ENCODE data around the gene SH3RF1. TPM values are rescaled to one million over a fixed set of nuclear protein-coding genes. Genes with fewer than 3 reads are reported as not detected.
A peak's percentile ranks its signal among the peaks of the same experiment; 100 is the strongest.
"Not testable (repeated sequence)": the region's sequence is repeated elsewhere in the genome, so short reads cannot be mapped to it uniquely, and the experiment has no call there.

SH3RF1 gene
- total RNA-seq (2014; rRNA removed; shearing (Covaris generic); ENCODE audit: low replicate concordance): 1.3 and 4.2 TPM in 2 replicates

DNA sequence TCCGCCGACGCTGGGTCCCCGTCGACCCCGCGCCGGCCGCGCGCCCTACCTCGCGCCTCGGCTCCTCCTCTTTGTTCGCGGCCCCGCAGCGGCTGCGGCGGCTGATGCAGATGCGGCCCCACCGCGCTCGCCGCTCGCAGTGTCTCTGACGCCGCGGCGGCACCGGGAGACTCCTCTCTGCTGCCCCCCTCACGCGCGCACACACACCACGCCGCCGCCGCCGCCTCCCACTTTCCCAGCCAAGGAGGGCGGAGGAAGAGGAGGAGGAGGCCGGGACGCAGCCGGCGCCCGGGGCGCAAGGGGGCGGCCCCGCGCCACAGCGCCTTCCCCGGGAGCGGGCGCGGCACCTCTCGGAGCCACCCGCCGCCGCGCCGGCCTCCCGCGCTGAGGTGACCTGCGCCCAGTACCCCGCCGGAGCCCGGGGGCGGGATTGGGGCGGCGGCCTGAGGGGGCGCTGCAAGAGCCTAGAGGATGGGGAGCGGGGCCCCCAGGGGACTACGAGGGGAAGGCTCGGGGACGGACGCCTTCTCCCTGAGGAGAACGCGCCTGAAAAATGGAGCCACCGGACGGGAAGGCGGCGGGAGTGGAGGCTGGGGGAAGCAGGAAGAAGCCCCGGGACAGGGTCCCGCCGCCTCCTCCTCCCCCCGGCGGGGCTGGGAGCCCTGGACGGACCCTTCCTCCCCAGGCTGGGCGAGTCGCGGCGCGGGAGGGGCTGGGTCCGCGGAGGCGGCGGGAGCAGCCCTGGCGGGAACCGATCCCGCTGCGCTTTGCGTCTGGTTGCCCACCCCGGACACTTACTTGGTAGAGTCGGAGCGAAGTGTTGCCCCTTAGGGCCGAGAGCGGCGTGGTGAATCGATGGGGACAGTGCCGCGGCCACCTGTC lies at the start of gene SH3RF1:
Gene SH3RF1 (minus strand): TSS at position 147 of the 882 bp plus-strand sequence. CDS start 1,744 bp downstream, outside the sequence.
- H3K4me3 ChIP-seq: peak within 1 kb of the TSS; percentile 80
- DNase-seq: peak; percentile 88
- no peaks in the 10 kb centered on the region for H3K9me3 ChIP-seq
- no peaks in the 10 kb centered on the region for H3K27me3 ChIP-seq
- peaks cover 17% of the 10 kb centered on the region for H3K36me3 ChIP-seq

DNA sequence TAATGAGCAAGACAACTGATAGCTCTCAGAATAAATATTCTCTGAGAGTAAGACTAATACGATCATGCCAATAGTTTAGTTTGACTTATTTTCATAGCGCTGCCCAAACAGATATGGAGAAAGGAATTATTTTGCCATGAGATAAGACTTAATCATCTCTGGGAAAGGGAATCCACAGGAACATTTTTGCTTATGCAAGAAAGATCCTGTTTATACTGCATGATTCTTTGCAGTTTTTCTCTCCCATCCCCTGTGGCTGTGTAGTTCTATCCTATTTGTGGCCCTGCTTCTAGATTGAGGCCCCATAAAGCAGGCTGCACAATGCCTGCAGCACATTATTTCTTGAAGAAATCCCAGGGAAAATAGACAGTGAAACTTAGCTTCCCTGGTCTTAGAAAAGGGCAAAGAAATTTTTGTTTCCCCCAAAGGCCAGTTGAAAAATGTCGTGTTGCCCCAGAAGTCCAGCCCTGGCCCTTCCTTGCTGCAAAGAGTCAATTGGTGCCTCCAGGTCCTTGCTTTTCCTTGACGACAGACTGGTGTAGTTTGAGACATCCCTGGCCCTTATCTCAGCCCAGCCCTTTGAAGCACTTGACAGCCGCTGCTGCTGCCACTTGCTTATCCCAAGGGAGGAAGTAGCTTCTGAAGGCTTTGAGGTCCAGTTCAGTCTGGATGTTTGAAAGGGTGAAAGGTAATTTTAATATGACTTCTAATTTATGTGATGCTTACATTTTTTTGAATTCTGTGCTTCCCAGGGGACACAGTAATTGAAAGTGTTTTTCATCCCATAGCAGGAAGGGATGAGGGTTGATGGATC lies 45.0 kb upstream of the SH3RF1 start:
- Histone ChIP-seq H3K27me3 (no peaks in the 10 kb centered on the region), H3K9me3 (no peaks in the 10 kb centered on the region), H3K4me3 (no peak overlapping the region), H3K36me3 (no peaks in the 10 kb centered on the region)
- no peak for DNase-seq

DNA sequence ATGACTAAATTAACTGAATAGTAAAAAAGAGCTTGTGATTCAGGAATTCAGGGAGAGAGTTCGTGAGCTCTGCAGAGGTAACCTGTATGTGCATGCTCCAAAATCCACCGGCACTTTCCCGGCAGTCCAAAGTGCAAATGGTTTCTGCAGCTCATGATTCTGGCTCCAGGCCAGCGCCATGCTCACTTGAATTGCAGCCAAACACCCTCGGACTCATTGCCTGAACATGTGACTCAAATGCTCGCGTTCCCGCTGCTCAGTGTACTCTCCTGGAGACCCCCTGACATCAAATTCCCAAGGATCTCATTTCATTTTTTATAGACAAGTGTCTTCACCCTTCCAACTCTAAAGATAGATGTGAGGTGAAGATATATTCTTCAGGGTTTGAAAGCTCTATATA lies 44.1 kb upstream of the SH3RF1 start:
- Histone ChIP-seq H3K9me3 (no peaks in the 10 kb centered on the region), H3K36me3 (no peaks in the 10 kb centered on the region), H3K4me3 (no peak overlapping the region), H3K27me3 (no peaks in the 10 kb centered on the region)
- no peak for DNase-seq

DNA sequence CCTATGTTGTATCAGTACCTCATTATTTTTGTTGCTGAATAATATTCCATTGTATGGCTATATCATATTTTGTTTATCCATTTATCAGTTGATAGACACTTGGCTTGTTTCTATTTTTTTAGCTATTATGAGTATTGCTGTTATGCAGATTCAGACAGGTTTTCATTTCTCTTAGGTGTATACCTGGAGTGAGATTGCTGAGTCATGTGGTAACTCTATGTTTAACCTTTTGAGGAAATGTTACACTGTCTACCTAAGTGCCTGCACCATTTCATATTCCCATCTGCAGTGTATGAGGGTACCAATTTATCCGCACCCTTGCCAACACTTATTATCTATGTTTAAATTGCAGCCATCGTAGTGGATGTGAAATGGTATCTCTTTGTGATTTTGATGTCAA lies 43.0 kb upstream of the SH3RF1 start:
- H3K4me3 ChIP-seq: no peak overlapping the region
- no peaks in the 10 kb centered on the region for H3K27me3 ChIP-seq
- no peaks in the 10 kb centered on the region for H3K9me3 ChIP-seq
- DNase-seq: no peak
- no peaks in the 10 kb centered on the region for H3K36me3 ChIP-seq

DNA sequence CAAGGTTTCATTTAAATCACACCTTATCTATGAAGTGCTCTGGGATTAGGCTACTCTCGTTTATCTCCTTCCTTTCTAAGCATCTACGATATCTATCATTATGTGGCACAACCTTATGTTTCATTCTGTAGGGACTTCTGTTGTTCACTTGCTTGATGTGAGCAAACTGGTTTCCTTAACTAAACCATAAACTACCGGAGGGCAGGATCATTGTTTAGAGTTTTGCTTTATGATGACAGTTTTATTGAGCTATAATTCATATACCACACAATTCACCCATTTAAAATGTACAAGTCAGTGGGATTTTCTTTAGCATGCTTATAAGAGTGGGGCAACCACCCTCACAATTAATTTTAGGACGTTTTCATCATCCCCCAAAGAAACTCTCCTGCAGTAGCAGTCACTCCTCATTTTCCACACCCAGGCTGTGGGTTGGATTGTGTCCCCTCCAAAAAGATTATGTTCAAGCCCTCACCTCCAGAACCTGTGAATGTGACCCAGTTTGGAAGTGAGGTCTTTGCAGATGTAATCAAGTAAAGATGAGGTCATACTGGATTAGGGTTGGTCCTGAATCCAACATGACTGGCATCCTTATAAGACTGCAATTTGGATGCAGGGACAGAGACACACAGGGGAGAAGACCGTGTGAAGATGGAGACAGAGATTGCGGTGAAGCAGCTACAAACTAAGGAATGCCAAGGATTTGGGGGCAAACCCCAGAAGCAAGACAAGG lies 42.1 kb upstream of the SH3RF1 start:
- H3K27me3 ChIP-seq: no peaks in the 10 kb centered on the region
- H3K9me3 ChIP-seq: no peaks in the 10 kb centered on the region
- H3K36me3 ChIP-seq: no peaks in the 10 kb centered on the region
- H3K4me3 ChIP-seq: no peak overlapping the region
- DNase-seq: no peak

DNA sequence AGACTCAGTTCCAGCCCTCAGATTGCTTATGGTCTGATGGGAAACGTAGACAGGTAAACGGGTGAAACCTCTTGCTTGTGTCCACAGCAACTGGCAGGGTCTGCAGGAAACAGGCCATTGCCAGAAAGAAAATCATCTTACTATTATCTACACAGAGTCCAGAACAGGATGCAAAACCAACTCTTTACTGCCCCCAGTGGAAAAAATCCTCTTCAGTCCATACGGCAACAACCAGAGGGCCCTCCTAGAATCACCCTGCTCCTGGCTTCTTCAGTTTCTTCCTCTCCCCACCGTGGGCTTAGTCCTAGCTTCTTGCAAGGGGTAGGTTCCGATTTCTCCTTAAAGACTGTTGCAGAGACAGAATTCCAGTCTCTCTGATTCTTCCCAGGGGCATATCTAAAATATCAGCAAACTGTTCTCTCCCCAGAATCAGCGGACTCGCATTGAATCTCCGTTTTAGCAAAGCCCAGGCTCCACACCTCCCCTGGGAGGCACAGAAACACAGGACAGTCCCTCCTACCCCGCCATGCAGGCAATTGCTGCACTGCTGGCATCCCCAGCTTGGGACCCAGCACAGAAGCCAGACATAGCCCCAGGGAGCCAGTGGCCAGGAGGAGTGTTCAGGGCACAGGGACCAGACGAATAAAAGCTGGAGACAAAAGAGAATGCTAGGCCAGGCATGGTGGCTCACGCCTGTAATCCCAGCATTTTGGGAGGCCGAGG lies 41.0 kb upstream of the SH3RF1 start:
- DNase-seq: no peak

DNA sequence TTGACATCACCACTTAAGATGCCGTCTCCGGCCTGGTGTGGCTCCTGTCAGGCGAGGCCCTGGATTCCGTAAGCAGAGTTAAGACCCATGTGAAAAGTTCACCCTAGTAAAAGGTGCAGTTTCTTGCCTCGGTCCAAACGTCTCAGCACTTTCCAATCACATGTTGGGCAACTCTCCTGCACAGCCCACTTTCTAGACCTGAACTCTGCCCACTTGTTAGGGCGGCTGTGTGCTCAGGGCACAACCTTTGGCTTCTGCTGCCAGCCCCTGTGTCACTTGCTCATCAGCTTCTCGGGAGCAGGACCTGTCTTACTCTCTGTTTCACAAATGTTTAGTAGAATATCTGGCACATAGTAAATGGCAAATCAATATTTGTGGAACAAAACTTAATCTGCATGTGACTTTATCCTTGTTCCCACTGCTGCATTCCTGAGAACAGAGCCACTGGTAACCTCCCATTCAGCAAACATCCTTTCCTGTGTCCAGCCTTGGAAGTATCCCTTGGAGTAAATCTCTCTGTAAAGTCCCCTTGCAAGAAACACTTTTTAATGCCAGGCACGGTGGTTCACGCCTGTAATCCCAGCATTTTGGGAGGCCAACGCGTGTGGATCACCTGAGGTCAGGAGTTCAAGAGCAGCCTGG lies 38.7 kb upstream of the SH3RF1 start:
- DNase-seq: no peak

More for the DNA sequence above, 41.0 kb upstream of the SH3RF1 start:
- Histone ChIP-seq H3K36me3 (no peaks in the 10 kb centered on the region), H3K4me3 (no peak overlapping the region), H3K9me3 (no peaks in the 10 kb centered on the region), H3K27me3 (no peaks in the 10 kb centered on the region)

DNA sequence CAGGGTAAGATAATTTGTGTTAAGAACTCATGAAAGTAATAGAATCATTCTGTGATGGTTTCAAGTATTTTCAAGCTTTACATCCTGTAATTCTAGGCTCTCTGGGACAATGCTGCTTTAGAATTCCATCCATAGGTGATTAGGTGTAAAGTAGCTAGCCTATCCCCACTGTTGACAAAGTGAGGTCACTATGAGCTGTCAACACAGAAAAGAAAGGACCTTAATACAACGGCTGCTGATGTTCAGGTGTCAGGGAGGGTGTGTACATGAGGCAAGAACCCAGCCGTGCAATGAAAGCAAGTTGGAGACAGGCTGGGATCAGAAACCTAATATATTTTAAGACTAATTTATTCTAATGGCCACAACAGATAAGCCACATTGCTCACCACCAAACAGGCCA lies 36.8 kb upstream of the SH3RF1 start:
- H3K27me3 ChIP-seq: no peaks in the 10 kb centered on the region
- no peaks in the 10 kb centered on the region for H3K9me3 ChIP-seq
- H3K4me3 ChIP-seq: no peak overlapping the region
- no peaks in the 10 kb centered on the region for H3K36me3 ChIP-seq
- DNase-seq: no peak

More for the DNA sequence above, 38.7 kb upstream of the SH3RF1 start:
- H3K9me3 ChIP-seq: no peaks in the 10 kb centered on the region
- no peaks in the 10 kb centered on the region for H3K36me3 ChIP-seq
- no peaks in the 10 kb centered on the region for H3K27me3 ChIP-seq
- no peak overlapping the region for H3K4me3 ChIP-seq

DNA sequence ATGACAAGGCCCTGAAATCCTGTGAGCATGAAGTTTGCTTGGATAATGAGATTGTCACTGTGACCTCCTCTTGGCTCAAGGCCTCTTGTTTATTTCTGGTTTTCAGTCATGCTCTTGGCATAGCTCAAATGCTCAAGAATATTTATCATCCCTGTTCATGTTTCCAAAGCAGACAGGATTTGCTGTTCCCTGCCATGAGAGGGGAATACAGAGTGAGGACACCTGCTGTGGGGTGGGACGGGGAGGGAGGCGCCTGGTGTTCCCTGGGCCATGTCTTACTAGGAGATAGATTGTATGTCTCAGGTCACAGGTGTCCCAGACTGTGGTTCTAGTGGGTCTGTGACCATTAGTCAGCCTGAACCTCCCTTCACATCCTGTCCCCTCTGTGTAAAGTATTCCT lies 34.9 kb upstream of the SH3RF1 start:
- Histone ChIP-seq H3K9me3 (no peaks in the 10 kb centered on the region), H3K27me3 (no peaks in the 10 kb centered on the region), H3K36me3 (no peaks in the 10 kb centered on the region), H3K4me3 (no peak overlapping the region)
- DNase-seq: no peak

DNA sequence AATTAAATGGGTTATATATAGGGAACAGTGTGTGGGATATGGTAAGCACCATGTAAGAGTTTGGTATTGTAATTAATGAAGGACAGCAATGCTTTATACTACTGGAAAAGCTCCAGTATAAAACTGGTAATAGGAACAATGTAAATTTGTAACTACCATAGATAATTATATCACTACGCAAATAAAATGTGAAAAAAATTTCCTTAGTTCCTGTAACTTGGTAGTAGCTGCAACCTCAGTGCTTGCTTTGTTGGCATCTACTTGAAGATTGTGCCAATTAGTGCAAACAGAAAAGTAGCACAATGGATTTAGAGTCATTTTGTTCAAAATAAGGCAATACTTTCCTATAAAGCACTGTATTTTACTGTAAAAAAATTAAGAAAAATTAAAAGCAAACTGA lies 34.4 kb upstream of the SH3RF1 start:
- Histone ChIP-seq H3K4me3 (no peak overlapping the region), H3K27me3 (no peaks in the 10 kb centered on the region), H3K36me3 (no peaks in the 10 kb centered on the region), H3K9me3 (no peaks in the 10 kb centered on the region)
- no peak for DNase-seq

DNA sequence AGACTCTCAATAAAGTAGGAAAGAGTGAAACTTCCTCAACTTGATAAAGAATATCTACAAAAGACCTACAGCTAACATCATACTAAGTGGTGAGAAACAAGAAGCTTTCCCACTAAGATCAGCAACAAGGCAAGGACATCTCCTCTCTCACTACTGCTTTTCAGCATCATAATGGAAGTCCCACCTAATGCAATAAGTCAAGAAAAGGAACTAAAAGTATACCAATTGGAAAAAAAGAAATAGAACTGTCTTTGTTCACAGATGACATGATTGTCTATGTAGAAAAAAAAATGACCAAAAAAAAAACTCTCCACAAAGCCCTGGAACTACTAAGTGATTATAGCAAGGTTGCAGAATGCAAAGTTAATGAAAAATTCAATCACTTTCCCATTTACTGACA lies 25.1 kb upstream of the SH3RF1 start:
- H3K4me3 ChIP-seq: no peak overlapping the region
- H3K27me3 ChIP-seq: no peaks in the 10 kb centered on the region
- H3K9me3 ChIP-seq: no peaks in the 10 kb centered on the region
- no peak for DNase-seq
- H3K36me3 ChIP-seq: no peaks in the 10 kb centered on the region

DNA sequence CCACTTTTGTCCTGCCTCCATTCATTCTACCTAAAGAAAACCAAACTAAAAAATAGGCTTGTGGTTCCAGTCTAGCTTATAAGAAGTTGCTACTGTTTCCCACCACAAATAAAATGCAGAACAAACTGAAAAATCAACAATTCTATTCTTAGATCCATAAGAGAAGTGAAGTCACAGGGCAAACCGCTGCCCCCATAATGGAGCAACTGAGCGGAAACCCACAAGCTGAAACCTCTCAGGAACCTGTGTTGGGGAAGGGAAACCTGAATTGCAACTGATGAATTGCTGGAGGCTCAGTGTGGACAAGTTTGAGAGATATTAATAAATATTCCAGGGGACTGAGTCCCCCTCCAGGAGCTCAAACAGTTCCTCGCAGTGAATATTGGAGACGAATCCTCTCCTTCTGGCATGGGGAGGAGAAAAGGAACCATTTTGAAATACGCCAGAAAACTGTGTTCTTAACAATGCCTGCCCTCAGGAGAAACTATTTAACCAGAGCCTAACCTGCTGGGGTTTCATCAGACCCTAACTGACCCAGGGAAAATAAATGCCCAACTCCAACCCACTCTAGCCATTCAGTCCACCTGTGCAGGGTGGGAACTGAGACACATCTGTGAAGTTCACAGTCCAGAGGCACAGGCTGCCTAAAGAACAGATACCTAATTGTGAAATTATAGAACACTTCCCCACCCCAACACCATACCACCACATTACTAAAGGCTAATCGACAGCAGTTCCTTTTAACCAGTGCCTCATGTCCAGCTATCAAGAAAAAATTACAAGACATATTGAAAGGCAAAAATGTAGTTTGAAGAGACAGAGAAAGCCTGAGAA lies 22.8 kb upstream of the SH3RF1 start:
- Histone ChIP-seq H3K27me3 (no peaks in the 10 kb centered on the region), H3K4me3 (no peak overlapping the region), H3K36me3 (no peaks in the 10 kb centered on the region), H3K9me3 (no peaks in the 10 kb centered on the region)
- no peak for DNase-seq

DNA sequence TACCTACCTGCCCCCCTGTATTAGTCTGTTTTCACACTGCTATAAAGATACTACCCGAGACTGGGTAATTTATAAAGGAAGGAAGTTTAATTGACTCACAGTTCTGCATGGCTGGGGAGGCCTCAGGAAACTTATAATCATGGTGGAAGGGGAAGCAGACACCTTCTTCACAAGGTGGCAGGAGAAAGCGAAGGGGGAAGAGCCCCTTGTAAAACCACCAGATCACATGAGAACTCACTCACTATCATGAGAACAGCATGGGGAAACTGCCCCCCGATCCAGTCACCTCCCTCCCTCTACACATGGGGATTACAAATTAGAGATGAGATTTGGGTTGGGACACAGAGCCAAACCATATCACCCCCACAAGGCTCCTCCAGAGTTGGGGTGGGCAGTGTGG lies 17.2 kb upstream of the SH3RF1 start:
- not testable (repeated sequence) for H3K9me3 ChIP-seq, DNase-seq, H3K36me3 ChIP-seq, H3K4me3 ChIP-seq, H3K27me3 ChIP-seq

DNA sequence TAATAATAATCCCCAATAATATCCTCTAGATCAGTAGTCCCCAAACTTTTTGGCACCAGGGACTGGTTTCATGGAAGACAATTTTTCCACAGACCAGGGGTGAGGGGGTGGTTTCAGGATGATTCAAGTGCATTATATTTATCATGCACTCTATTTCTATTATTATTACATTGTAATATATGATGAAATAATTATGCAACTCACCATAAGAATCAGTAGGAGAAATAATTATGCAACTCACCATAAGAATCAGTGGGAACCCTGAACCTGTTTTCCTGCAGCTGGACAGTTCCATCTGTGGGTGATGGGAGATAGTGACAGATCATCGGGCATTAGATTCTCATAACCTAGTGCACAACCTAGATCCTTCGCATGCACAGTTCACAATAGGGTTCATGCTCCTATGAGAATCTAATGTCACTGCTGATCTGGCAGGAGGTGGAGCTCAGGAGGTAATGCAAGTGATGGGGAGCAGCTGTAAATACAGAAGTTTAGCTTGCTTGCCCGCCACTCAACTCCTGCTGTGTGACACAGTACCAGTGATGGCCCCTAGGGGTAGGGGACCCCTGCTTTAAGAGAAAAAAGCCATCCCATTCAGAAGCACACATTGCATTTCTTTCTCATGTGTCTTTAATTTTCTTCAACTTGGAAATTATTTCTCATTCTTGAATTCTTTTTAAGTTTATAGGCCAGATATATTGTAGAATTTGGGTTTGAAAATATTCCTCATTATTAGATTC lies 16.0 kb upstream of the SH3RF1 start:
- Histone ChIP-seq H3K9me3 (no peaks in the 10 kb centered on the region), H3K27me3 (no peaks in the 10 kb centered on the region), H3K36me3 (no peaks in the 10 kb centered on the region), H3K4me3 (no peak overlapping the region)
- no peak for DNase-seq

DNA sequence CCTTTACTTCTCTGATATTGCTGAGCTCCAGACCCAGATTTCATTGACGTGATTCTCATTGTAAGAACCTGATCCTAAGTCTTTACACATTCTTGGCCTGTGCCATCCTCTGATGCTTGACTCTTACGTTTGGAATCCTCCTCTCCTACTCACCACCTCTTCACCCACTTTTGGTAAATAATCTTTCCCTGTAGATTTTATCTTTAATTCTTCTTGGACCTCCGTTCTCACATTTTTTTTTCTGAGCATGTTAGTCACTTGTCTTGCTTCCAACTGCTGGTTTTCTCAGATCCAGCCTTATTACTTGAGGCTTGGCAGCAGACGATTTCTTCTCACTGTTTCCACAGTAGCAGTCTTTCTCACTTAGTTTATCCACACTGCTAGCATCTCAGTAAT lies 12.4 kb upstream of the SH3RF1 start:
- H3K4me3 ChIP-seq: no peak overlapping the region
- DNase-seq: peak; percentile 70
- H3K36me3 ChIP-seq: no peaks in the 10 kb centered on the region
- H3K27me3 ChIP-seq: no peaks in the 10 kb centered on the region
- H3K9me3 ChIP-seq: no peaks in the 10 kb centered on the region
